ENCODE results near the gene FAM180B. TPM values are rescaled to one million over a fixed set of nuclear protein-coding genes. Genes with fewer than 3 reads are reported as not detected.

The FAM180B gene
- total RNA-seq, 4 donors from 2014 or later = 0.41 TPM; not detected in 3

DNA sequence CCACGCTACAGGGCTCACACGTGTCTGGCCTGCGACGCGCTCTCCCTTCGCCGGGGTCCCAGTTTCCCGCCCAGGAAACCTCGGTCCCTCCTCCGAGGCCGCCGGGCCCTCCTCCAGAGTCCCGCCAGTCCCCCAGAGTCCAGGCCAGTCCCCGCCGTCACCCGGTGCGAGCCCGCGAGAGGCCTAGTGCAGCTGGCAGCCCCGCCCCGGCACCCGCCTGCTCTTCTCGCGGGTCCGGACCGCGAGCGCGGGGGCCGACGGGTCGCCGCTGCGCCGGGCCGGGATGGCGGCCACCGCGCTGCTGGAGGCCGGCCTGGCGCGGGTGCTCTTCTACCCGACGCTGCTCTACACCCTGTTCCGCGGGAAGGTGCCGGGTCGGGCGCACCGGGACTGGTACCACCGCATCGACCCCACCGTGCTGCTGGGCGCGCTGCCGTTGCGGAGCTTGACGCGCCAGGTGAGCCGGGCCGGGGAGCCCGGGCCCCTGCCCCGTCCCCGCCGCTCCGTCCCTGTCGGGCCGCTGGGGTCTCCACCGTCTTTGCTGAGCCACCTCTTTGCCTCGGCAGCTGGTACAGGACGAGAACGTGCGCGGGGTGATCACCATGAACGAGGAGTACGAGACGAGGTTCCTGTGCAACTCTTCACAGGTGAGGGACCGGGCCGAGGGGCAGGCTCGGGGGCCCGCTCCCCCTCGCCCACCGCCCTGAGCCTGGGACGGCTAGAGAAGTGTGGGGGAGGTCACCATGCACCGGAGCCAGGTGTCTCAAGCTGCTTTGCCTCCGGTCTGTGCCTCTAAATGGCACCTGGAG is 20.9 kb upstream of the FAM180B start, which contains the start of gene PTPMT1:
Gene PTPMT1 (plus strand): TSS at position 260 of the 809 bp plus-strand sequence. CDS start 24 bp downstream, at position 284.
- TF ChIP-seq POLR2A (IDR thresholded peaks at IDR 0.05) (peak; percentile 36), POLR2AphosphoS5 (IDR thresholded peaks at IDR 0.05) (peak in 1 of 3 donors; percentile 39), CTCF (IDR thresholded peaks at IDR 0.05) (no peak)
- WGBS, 2 donors (ENCODE audit: low coverage in 1 of 2) = 0% methylated on average over 73 of the region's 86 CpGs; no CpG with 5 or more reads in 1 of the 2 donors
- Histone ChIP-seq H3K9me3 (no peaks in the 10 kb centered on the region), H3K27me3 (no peaks in the 10 kb centered on the region), H3K36me3 (no peaks in the 10 kb centered on the region), H3K27ac (peak within 1 kb of the TSS; percentile 78 to 85 (median 82)), H3K4me1 (peaks cover 0 to 20% (median 9%) of the 10 kb centered on the region in 4 donors), H3K4me3 (peak within 1 kb of the TSS; percentile 71 to 91 (median 76))
- DNase-seq = peak; percentile 81
- intact Hi-C loops (cut with DNase I; ENCODE audit: low total_unique reads) (no loop called here), in situ Hi-C loops (cut with MboI; ENCODE audit: low pct_ligation_motif_present in 1 of 4, low pct_unique_long_range_greater_than_20kb in 1 of 4, low sequenced_read_pairs in 3 of 4) (loop anchor here in 1 of 4 donors (25.0 kb wide), 1 partner anchor 103 kb away; no protein-coding TSS in a partner anchor)

DNA sequence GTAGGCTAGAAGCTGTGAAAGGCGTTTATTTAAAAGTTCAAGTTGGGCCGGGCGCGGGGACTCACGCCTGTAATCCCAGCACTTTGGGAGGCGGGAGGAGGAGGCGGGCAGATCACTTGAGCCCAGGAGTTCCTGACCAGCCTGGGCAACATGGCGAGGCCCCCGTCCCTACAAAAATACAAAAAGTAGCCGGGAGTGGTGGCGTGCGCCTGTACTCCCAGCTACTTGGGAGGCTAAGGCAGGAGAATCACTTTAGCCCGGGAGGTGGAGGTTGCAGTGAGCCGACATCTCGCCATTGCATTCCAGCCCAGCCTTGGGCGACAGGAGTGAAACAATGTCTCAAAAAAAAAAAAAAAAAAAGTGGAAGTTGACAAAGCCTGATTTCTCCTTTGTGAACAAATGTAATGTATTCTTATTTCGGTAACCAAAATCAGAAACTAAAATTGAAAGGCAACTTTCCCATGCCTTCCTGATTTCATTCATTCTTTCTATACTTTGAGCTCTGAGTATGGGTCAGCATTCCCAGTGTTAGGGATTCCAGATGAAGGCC is 20.3 kb upstream of the FAM180B start:
- Histone ChIP-seq H3K36me3 (no peaks in the 10 kb centered on the region), H3K4me3 (peak overlapping the region; percentile 71 to 91 (median 76)), H3K9me3 (no peaks in the 10 kb centered on the region), H3K27ac (peak overlapping the region; percentile 78 to 85 (median 82)), H3K27me3 (no peaks in the 10 kb centered on the region), H3K4me1 (peaks cover 0 to 20% (median 9%) of the 10 kb centered on the region in 4 donors)
- no peak for DNase-seq
- TF ChIP-seq EP300 (IDR thresholded peaks at IDR 0.05; ENCODE audit: low read depth) = no peak
- no peak for TF ChIP-seq POLR2A (IDR thresholded peaks at IDR 0.05)
- no peak for TF ChIP-seq POLR2AphosphoS5 (IDR thresholded peaks at IDR 0.05)
- TF ChIP-seq CTCF (IDR thresholded peaks at IDR 0.05) = no peak
- intact Hi-C loops (cut with DNase I; ENCODE audit: low total_unique reads) (no loop called here), in situ Hi-C loops (cut with MboI; ENCODE audit: low pct_ligation_motif_present in 1 of 4, low pct_unique_long_range_greater_than_20kb in 1 of 4, low sequenced_read_pairs in 3 of 4) (loop anchor here in 1 of 4 donors (25.0 kb wide), 1 partner anchor 104 kb away; no protein-coding TSS in a partner anchor)
- 23 to 66% methylated on average over 6 to 17 of the region's 17 CpGs for WGBS, 2 donors (ENCODE audit: low coverage in 1 of 2)

DNA sequence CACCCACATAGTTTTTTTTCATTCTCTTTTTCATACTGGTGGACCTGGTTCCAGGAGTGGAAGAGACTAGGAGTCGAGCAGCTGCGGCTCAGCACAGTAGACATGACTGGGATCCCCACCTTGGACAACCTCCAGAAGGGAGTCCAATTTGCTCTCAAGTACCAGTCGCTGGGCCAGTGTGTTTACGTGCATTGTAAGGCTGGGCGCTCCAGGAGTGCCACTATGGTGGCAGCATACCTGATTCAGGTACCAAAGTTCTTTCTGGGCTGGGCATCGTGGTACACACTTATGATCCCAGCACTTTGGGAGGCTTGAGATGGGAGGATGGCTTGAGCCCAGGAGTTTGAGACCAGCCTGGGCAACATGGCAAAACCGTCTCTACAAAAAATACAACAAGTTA is 16.8 kb upstream of the FAM180B start:
- Histone ChIP-seq H3K9me3 (no peaks in the 10 kb centered on the region), H3K4me3 (no peak overlapping the region), H3K27me3 (no peaks in the 10 kb centered on the region), H3K4me1 (peaks cover 0 to 17% (median 8%) of the 10 kb centered on the region in 4 donors), H3K36me3 (peaks cover 0 to 16% (median 5%) of the 10 kb centered on the region in 4 donors), H3K27ac (no peak overlapping the region)
- in situ Hi-C loops (cut with MboI; ENCODE audit: low pct_ligation_motif_present in 1 of 4, low pct_unique_long_range_greater_than_20kb in 1 of 4, low sequenced_read_pairs in 3 of 4) (loop anchor here in 1 of 4 donors (25.0 kb wide), 1 partner anchor 107 kb away; no protein-coding TSS in a partner anchor), intact Hi-C loops (cut with DNase I; ENCODE audit: low total_unique reads) (no loop called here)
- 95 to 97% methylated on average over 4 to 7 of the region's 7 CpGs for WGBS, 2 donors (ENCODE audit: low coverage in 1 of 2)
- DNase-seq = no peak
- TF ChIP-seq POLR2AphosphoS5 (IDR thresholded peaks at IDR 0.05) = no peak
- no peak for TF ChIP-seq CTCF (IDR thresholded peaks at IDR 0.05)

DNA sequence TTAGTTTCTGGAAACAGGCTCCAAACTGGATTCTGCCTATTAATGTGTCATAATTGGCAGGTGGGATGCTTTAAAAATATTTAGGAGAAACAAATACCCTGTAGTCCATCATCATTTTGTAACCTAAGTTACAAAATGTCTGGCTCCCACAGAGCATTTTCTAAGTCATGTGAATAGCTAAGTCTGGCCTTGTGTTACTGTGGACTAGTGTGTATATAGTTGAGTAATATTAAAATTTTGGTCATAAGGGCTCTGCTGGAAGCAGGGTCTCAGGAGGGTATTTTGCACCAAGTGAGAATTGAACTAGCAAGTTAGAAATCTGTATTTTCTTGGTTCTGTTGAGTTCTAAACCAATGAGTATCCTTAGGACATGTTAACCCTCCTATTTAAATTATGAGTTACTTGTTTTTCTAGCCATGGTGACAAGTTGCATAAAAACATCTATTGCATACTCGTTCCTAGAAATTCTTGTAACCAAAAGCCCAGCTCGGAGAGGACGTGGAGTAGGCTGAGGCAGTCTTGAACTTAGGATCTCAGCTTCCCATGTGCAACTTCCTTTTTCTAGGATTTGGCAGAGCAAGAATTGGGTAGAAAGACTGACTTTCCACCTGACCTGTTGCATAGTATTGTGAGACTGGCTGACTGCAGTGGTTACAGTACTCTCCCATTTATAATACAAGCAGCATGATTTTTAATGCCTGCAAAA is 15.7 kb upstream of the FAM180B start:
- intact Hi-C loops (cut with DNase I; ENCODE audit: low total_unique reads) (no loop called here), in situ Hi-C loops (cut with MboI; ENCODE audit: low pct_ligation_motif_present in 1 of 4, low pct_unique_long_range_greater_than_20kb in 1 of 4, low sequenced_read_pairs in 3 of 4) (loop anchor here in 1 of 4 donors (25.0 kb wide), 1 partner anchor 109 kb away; no protein-coding TSS in a partner anchor)
- Histone ChIP-seq H3K27me3 (no peaks in the 10 kb centered on the region), H3K9me3 (no peaks in the 10 kb centered on the region), H3K4me1 (peaks cover 0 to 12% (median 2%) of the 10 kb centered on the region in 4 donors), H3K36me3 (peaks cover 0 to 16% (median 5%) of the 10 kb centered on the region in 4 donors), H3K27ac (no peak overlapping the region), H3K4me3 (no peak overlapping the region)
- 88 to 89% methylated on average over 3 of the region's 3 CpGs for WGBS, 2 donors (ENCODE audit: low coverage in 1 of 2)
- no peak for TF ChIP-seq EP300 (IDR thresholded peaks at IDR 0.05; ENCODE audit: low read depth)
- TF ChIP-seq POLR2A (IDR thresholded peaks at IDR 0.05) = no peak
- TF ChIP-seq CTCF (IDR thresholded peaks at IDR 0.05) = no peak
- no peak for TF ChIP-seq POLR2AphosphoS5 (IDR thresholded peaks at IDR 0.05)
- DNase-seq = no peak
